Left ventricle myocardium inferior (tissue), 1 donor: ENCODE results near the gene ADAMTSL1. TPM values are rescaled to one million over a fixed set of nuclear protein-coding genes. Genes with fewer than 3 reads are reported as not detected.

Source experiments
- DNase-seq: peaks from one replicate; pipeline ENCODE4 v3.0.0-alpha.2; 2020
- H3K27ac ChIP-seq: fragments of 200-600 bp; replicated peaks from 2 replicates; pipeline ENCODE4 v1.8.0; 2021
- H3K27me3 ChIP-seq: fragments of 200-600 bp; 2 replicates; pipeline ENCODE4 v1.8.0; 2021; ENCODE audit warnings: low read depth
- H3K36me3 ChIP-seq: fragments of 200-600 bp; 2 replicates; pipeline ENCODE4 v1.8.0; 2021
- H3K4me1 ChIP-seq: fragments of 200-600 bp; 2 replicates; pipeline ENCODE4 v1.8.0; 2021
- H3K4me3 ChIP-seq: fragments of 200-600 bp; 2 replicates; pipeline ENCODE4 v1.8.0; 2021; ENCODE audit warnings: mild to moderate bottlenecking, moderate library complexity
- H3K9me3 ChIP-seq: fragments of 200-600 bp; replicated peaks from 2 replicates; pipeline ENCODE4 v1.8.0; 2021
- CTCF ChIP-seq: fragments of 200-600 bp; IDR thresholded peaks from 2 replicates; pipeline ENCODE4 v1.8.0; 2021; ENCODE audit warnings: antibody characterized with exemption, mild to moderate bottlenecking, borderline replicate concordance
- intact Hi-C: fragments of 100-400 bp; cut with micrococcal nuclease; formaldehyde crosslinking; loops from one replicate; pipeline ENCODE4 v1.11.0; 2022
- total RNA-seq: library from RNA; stranded (reverse); fragmentation: NEBNext Ultra II Directional; extraction: Animal tissue kit (Norgen Biotek cat#: 25700); gene quantifications from one replicate; pipeline ENCODE4 v1.2.1, GENCODE V29; 2021
- donor health status: DM: no; HTN: yes; CAD: no; lungs with severe emphysema.

ADAMTSL1 gene
- total RNA-seq, 1 donor from 2014 or later: 1.7 TPM

- Histone ChIP-seq H3K4me1 (no peaks in the 10 kb centered on the region), H3K36me3 (no peaks in the 10 kb centered on the region), H3K27me3 (no peaks in the 10 kb centered on the region), H3K4me3 (no peak overlapping the region), H3K9me3 (no peaks in the 10 kb centered on the region), H3K27ac (no peak overlapping the region)
- intact Hi-C loops: no loop called here
- no peak for TF ChIP-seq CTCF
- DNase-seq: no peak
Measured at GRCh38 chr9:18580151-18580550, 106.2 kb downstream of the ADAMTSL1 start.

- Histone ChIP-seq H3K4me3 (no peak overlapping the region), H3K27me3 (no peaks in the 10 kb centered on the region), H3K4me1 (no peaks in the 10 kb centered on the region), H3K9me3 (peaks cover 31% of the 10 kb centered on the region), H3K27ac (no peak overlapping the region), H3K36me3 (no peaks in the 10 kb centered on the region)
- no peak for TF ChIP-seq CTCF
- intact Hi-C loops: no loop called here
- DNase-seq: no peak
Measured at GRCh38 chr9:18585996-18586395, 112.0 kb downstream of the ADAMTSL1 start.

DNA sequence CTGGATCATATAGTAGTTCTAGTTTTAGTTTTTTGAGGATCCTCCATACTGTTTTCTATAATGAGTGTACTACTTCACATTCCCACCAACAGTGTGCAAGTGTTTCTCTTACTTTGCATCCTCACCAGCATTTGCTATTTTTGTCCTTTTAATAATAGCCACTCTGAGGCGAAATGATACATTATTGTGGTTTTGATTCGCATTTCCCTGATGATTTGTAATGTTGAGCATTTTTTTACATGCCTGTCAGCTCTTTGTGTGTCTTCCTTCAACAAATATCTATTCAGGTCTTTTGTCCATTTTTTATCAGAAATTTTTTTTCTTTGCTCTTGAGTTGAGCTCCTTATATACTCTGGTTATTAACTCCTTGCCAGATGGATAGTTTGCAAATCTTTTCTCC lies 114.0 kb downstream of the ADAMTSL1 start:
- DNase-seq: no peak
- Histone ChIP-seq H3K27ac (no peak overlapping the region), H3K9me3 (peaks cover 51% of the 10 kb centered on the region), H3K36me3 (no peaks in the 10 kb centered on the region), H3K4me1 (no peaks in the 10 kb centered on the region), H3K27me3 (no peaks in the 10 kb centered on the region), H3K4me3 (no peak overlapping the region)
- TF ChIP-seq CTCF: no peak
- intact Hi-C loops: no loop called here

GRCh38 chr9:18591261-18591660 lies 117.3 kb downstream of the ADAMTSL1 start:
- TF ChIP-seq CTCF: no peak
- no peak overlapping the region for H3K4me3 ChIP-seq
- no peaks in the 10 kb centered on the region for H3K4me1 ChIP-seq
- H3K36me3 ChIP-seq: no peaks in the 10 kb centered on the region
- intact Hi-C loops: no loop called here
- no peak overlapping the region for H3K27ac ChIP-seq
- peaks cover 71% of the 10 kb centered on the region for H3K9me3 ChIP-seq
- no peaks in the 10 kb centered on the region for H3K27me3 ChIP-seq
- no peak for DNase-seq

- TF ChIP-seq CTCF: no peak
- H3K9me3 ChIP-seq: peaks cover 54% of the 10 kb centered on the region
- H3K27ac ChIP-seq: no peak overlapping the region
- H3K27me3 ChIP-seq: no peaks in the 10 kb centered on the region
- no peaks in the 10 kb centered on the region for H3K4me1 ChIP-seq
- H3K4me3 ChIP-seq: no peak overlapping the region
- intact Hi-C loops: no loop called here
- no peak for DNase-seq
- H3K36me3 ChIP-seq: no peaks in the 10 kb centered on the region
Measured at GRCh38 chr9:18594837-18595236, 120.9 kb downstream of the ADAMTSL1 start.

DNA sequence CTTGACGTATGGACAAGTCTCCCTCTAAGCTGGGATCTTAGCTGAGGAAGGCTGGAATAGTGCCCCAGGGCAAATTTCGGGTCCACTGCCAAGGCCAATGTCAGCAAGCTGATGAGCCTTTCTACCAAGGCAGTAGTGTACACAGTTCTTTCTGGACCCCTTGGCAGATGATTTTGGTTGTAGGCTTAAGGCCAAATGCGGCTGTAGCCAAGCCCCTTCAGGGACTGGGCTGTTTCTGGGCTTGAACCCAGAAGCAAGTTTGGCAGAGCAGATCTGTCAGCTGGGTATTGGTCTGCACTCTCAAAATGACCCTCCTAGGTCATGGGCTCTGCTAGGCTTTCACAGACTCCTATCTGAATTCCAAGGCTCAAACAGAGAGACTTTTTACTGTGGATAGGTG lies 121.6 kb downstream of the ADAMTSL1 start:
- no peak for TF ChIP-seq CTCF
- Histone ChIP-seq H3K27ac (no peak overlapping the region), H3K4me1 (no peaks in the 10 kb centered on the region), H3K4me3 (no peak overlapping the region), H3K27me3 (no peaks in the 10 kb centered on the region), H3K9me3 (peaks cover 49% of the 10 kb centered on the region), H3K36me3 (no peaks in the 10 kb centered on the region)
- DNase-seq: no peak
- intact Hi-C loops: no loop called here
